Panc1 (cell line): ENCODE results near the gene POLA1.

Experiments
- POLR2AphosphoS5 ChIP-seq: IDR thresholded peaks from 2 replicates; pipeline ENCODE4 v1.6.1; 2012; ENCODE audit warnings: mild to moderate bottlenecking, low read depth, low read length, moderate library complexity
- TF ChIP-seq, protein P1 (sequence below): fragments of 450-650 bp; IDR thresholded peaks from 2 replicates; pipeline ENCODE4 v1.5.1; 2017; ENCODE audit warnings: mild to moderate bottlenecking

DNA sequence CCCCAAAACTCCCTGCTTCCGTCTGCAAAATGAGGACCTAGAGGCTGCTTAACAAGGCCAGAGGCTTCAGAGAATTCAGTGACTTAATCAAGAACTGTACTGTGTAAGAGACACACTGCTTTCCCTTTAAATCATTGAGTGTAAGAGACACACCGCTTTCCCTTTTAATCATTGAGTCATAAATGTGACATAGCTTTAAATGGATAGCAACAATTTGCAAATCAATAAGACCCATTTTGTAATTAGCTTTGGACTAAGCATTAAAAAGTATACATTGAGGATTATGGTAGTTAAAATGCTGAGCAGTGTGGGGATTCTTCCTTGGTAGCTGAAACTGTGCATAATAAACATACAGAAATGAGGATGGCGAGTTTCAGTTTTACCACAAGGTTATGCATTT is 290.2 kb downstream of the POLA1 start:
- TF ChIP-seq POLR2AphosphoS5, result no peak
- TF ChIP-seq, protein P1, sequence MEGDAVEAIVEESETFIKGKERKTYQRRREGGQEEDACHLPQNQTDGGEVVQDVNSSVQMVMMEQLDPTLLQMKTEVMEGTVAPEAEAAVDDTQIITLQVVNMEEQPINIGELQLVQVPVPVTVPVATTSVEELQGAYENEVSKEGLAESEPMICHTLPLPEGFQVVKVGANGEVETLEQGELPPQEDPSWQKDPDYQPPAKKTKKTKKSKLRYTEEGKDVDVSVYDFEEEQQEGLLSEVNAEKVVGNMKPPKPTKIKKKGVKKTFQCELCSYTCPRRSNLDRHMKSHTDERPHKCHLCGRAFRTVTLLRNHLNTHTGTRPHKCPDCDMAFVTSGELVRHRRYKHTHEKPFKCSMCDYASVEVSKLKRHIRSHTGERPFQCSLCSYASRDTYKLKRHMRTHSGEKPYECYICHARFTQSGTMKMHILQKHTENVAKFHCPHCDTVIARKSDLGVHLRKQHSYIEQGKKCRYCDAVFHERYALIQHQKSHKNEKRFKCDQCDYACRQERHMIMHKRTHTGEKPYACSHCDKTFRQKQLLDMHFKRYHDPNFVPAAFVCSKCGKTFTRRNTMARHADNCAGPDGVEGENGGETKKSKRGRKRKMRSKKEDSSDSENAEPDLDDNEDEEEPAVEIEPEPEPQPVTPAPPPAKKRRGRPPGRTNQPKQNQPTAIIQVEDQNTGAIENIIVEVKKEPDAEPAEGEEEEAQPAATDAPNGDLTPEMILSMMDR, result no peak
